HG03342 (cell line): Measurements from ENCODE around the gene SEMA5A.
A peak's percentile ranks its signal among the peaks of the same experiment; 100 is the strongest.
"Not testable (repeated sequence)": the region's sequence is repeated elsewhere in the genome, so short reads cannot be mapped to it uniquely, and the experiment has no call there.

Experiments used
- ATAC-seq: cut with Tn5 transposase; IDR thresholded peaks from one replicate; pipeline ENCODE4 v1.9.1; 2021; ENCODE audit warnings: mild to moderate bottlenecking, moderate library complexity; ENCODE audit not compliant: unreplicated experiment

The SEMA5A gene

GRCh38 chr5:9363449-9363848 lies 182.4 kb downstream of the SEMA5A start:
- no peak for ATAC-seq

- ATAC-seq = no peak
Observed at GRCh38 chr5:9363026-9363425, 182.8 kb downstream of the SEMA5A start.

- no peak for ATAC-seq
Observed at GRCh38 chr5:9362600-9362999, 183.3 kb downstream of the SEMA5A start.

GRCh38 chr5:9361835-9362234 lies 184.0 kb downstream of the SEMA5A start:
- ATAC-seq = peak; percentile 78

- ATAC-seq = no peak
Observed at GRCh38 chr5:9358961-9359685, 186.8 kb downstream of the SEMA5A start.

DNA sequence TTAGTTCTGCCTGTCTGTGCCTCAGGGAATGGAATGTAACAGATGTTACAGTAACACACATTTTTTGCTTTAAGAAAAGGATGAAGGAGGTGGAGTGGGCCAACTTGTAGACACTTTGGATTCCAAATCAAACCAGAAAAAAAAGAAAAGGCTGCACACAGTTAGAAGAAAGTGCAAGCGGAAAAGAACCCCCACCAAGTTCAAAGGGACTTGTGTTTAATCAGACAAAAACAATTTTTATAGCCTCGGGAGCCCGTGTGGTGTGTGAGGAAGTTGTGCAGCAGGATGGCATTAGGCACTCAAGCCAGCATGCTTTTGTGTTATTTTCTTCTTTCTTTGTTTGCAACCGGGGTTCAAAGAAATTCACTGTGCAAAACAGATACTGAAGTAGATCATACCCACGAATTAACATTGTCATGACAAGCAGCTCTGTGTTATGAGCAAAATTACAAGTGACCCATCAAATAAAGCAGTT lies 189.5 kb downstream of the SEMA5A start:
- ATAC-seq = no peak

DNA sequence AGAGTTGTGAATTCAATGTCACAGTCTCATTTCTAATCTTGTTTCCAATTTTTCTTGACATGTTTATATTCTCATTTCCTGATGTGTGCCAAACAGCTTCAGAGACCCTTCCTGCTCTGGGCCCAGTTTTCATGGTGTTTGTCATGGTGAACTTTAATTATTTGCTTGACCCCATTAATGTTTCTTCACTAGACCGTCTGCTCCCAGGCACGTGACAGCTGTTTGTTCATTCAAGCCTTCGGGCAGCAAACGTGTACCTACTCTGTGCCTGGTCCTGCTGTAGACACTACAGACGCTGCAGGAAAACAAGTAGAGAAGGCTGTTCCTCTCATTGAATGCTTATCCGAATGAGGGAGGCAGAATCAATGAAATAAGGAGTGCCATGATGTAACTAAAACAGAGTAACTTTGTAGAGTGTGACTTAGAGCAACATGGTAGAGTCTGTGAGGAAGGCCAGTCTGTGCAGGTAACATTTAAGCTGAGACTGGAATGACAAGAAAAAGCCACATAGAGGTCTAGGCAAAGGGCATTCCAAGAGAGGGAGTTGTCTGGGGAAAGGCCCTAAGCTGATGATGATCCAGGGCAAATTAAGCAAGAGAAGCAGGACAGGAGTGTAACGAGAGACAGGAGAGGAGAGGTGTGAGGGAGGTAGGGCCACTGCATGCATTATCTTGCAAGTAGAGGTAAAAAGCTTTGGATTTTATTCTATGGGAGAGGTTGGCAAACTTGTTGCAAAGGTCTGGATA lies 191.4 kb downstream of the SEMA5A start:
- ATAC-seq = no peak

GRCh38 chr5:9353048-9353447 lies 192.8 kb downstream of the SEMA5A start:
- ATAC-seq = not testable (repeated sequence)

GRCh38 chr5:9351546-9351945 lies 194.3 kb downstream of the SEMA5A start:
- ATAC-seq = no peak

- ATAC-seq = no peak
Observed at GRCh38 chr5:9350301-9350797, 195.5 kb downstream of the SEMA5A start.

GRCh38 chr5:9348401-9348996 lies 197.4 kb downstream of the SEMA5A start:
- no peak for ATAC-seq

GRCh38 chr5:9347541-9348295 lies 198.2 kb downstream of the SEMA5A start:
- ATAC-seq = no peak

GRCh38 chr5:9347032-9347431 lies 198.8 kb downstream of the SEMA5A start:
- ATAC-seq = no peak

- no peak for ATAC-seq
Observed at GRCh38 chr5:9344751-9345240, 201.1 kb downstream of the SEMA5A start.

DNA sequence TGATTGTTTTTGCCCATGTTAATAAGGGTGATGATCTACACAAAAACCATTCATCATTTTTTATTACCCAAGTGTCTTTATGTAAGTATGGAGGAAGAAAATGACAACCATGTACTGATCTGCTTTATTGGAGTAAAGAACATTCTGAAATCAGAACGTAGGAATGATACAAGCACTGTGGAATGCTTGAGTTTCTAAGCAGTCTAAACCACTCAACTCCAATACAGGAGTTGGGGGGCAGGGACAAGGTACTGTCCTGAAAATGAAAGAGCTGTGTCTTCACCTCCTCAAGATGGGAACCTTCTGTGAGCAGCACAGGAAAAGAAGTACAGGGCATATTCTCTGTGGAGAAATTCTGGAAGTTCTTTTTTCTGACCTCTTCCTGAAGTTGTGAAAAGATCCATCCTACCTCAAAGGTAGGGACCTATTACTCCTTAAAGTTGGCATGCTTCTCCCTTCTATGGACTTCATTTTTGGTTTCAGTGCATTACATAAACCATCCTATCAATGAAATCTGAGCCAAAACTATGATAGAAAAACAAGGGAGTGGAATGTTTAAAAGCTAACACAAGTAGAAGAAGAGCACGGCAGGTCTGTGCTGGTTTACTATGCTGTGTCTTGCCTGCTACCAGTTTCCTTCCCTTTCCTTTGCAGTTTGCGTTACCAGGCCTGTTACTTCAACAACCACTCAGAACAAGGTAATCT lies 202.6 kb downstream of the SEMA5A start:
- ATAC-seq = no peak

GRCh38 chr5:9342161-9342787 lies 203.6 kb downstream of the SEMA5A start:
- no peak for ATAC-seq

DNA sequence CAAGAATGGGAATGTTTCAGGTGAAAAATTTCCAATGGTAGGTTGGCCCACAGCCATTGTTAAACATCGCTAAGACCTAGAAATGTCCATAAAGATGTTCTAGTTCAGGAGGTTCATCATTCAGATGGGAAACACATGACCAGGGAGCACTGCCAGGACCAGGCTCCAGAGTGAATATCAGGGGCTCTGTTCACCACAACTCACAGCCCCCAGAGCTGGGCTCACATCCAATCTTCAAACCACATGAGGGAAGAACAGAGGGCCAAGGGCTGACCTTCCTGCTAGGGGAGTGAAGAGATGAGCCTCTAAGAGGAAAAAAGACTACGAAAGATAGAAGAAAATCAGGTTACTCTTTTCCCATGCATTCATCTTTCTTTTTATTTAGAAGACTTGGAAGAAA lies 205.8 kb downstream of the SEMA5A start:
- no peak for ATAC-seq

- ATAC-seq = peak; percentile 88
Observed at GRCh38 chr5:9339206-9339818, 206.6 kb downstream of the SEMA5A start.

DNA sequence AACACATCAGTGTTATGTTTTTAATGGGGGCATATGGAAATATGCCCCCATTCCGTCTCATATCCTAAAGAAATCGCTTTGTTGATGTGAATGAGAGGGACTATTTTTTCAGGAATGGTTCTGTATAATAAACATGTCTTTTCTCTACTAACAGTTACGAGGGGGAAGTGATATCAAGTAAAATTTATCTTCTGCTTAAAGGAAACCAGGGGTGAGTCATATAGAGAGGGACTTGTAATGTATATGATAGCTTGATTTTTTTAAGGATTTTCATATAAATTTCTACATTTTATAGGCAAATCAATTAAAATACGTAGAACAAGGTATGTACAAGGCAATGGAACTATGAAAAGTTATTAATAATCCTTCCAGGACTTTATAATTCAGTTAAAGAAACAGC lies 207.1 kb downstream of the SEMA5A start:
- ATAC-seq = no peak
